Measurements from ENCODE around the gene ADD3. TPM values are rescaled to one million over a fixed set of nuclear protein-coding genes. Genes with fewer than 3 reads are reported as not detected.

Gene ADD3
- total RNA-seq, 1 experiment from 2014 or later = 59.9 TPM

GRCh38 chr10:110175406-110175805 lies 167.6 kb downstream of the ADD3 start:
- H4K8ac ChIP-seq (replicated peaks; ENCODE audit: insufficient read length, low read depth, low read length) = no peak overlapping the region
- no peak overlapping the region for H3K56ac ChIP-seq (ENCODE audit: insufficient read length, low read depth, low read length)
- Mint-ChIP-seq H3K4me3 (no peak overlapping the region), H3K27me3 (ENCODE audit: low read depth) (peaks cover 93% of the 10 kb centered on the region), H3K9me3 (peaks cover 0 to 12% of the 10 kb centered on the region in 2 experiments; a peak in 2 of 5 replicates), H3K4me1 (peaks cover 41 to 42% of the 10 kb centered on the region in 2 experiments), H3K36me3 (ENCODE audit: insufficient read depth in 1 of 3, low read depth in 3 of 3) (peaks cover 0 to 2% (median 0%) of the 10 kb centered on the region in 3 experiments; a peak in 1 of 7 replicates), H3K27ac (no peak overlapping the region)
- H2AFZ ChIP-seq (ENCODE audit: low read length) = no peak overlapping the region
- peaks cover 40% of the 10 kb centered on the region for H3K27me3 ChIP-seq (ENCODE audit: insufficient read depth, low read length)
- no peaks in the 10 kb centered on the region for H3K79me2 ChIP-seq (ENCODE audit: insufficient read depth, low read length)
- H3K4ac ChIP-seq (ENCODE audit: low read depth, low read length) = no peak overlapping the region
- peaks cover 2% of the 10 kb centered on the region; the same call in 1 of the 2 replicates for H3K4me1 ChIP-seq (ENCODE audit: insufficient read depth, low read length)
- no peaks in the 10 kb centered on the region for H3K23me2 ChIP-seq (ENCODE audit: insufficient read length, low read depth, low read length, poor library complexity, severe bottlenecking)
- no peak overlapping the region for H3K9ac ChIP-seq (ENCODE audit: extremely low read depth, insufficient read length, low read length)
- H2BK20ac ChIP-seq (ENCODE audit: low read depth, low read length, poor library complexity, severe bottlenecking) = no peak overlapping the region
- no peak overlapping the region for H3K14ac ChIP-seq (ENCODE audit: insufficient read depth, low read length)
- no peak overlapping the region for H3K23ac ChIP-seq (ENCODE audit: insufficient read length, low read depth, low read length)
- H3T11ph ChIP-seq (ENCODE audit: low read length) = no peak overlapping the region
- no peak overlapping the region for H3K27ac ChIP-seq (ENCODE audit: insufficient read length, low read depth, low read length)
- no peaks in the 10 kb centered on the region for H3K79me1 ChIP-seq (ENCODE audit: insufficient read depth, low read depth, low read length, poor library complexity, severe bottlenecking)
- H2BK15ac ChIP-seq (ENCODE audit: low read depth, low read length) = no peak overlapping the region
- no peak for DNase-seq
- H2BK12ac ChIP-seq (ENCODE audit: insufficient read length, low read depth, low read length) = no peak overlapping the region
- WGBS (ENCODE audit: extremely low coverage, insufficient read length, low lambda C conversion rate) = no CpG with 5 or more reads among the region's 2 CpGs
- TF ChIP-seq CTCF (conservative IDR thresholded peaks at IDR 0.05) = no peak
- no peak overlapping the region for H3K4me2 ChIP-seq (ENCODE audit: insufficient read depth, insufficient read length, low read length)
- no peak overlapping the region for H4K91ac ChIP-seq (ENCODE audit: insufficient read length, low read depth, low read length)
- no peak overlapping the region for H2AK5ac ChIP-seq (ENCODE audit: insufficient read length, low read length)
- H3K9me3 ChIP-seq (ENCODE audit: control insufficient read depth, low read depth, low read length) = no peaks in the 10 kb centered on the region
- no peak overlapping the region for H4K5ac ChIP-seq (ENCODE audit: insufficient read length, low read depth, low read length)
- H2BK5ac ChIP-seq (ENCODE audit: insufficient read length, low read length) = no peak overlapping the region
- no peak overlapping the region for H2BK120ac ChIP-seq (ENCODE audit: low read depth, low read length, poor library complexity, severe bottlenecking)
- no peak overlapping the region for H3K18ac ChIP-seq (ENCODE audit: insufficient read length, low read depth, low read length)
- H4K20me1 ChIP-seq (ENCODE audit: control insufficient read depth, insufficient read depth, insufficient read length) = no peaks in the 10 kb centered on the region

Measured in H9 (cell line).